Ectodermal cell (in vitro differentiated cells): ENCODE results near the gene POLE.
"Not testable (repeated sequence)": the region's sequence is repeated elsewhere in the genome, so short reads cannot be mapped to it uniquely, and the experiment has no call there.

Source experiments
- H3K27ac ChIP-seq: 2 replicates; pipeline ENCODE4 v1.7.0; 2013; ENCODE audit warnings: mild to moderate bottlenecking, low read depth, low read length; ENCODE audit not compliant: insufficient read depth, poor library complexity, severe bottlenecking
- H3K27me3 ChIP-seq: 2 replicates; pipeline ENCODE4 v1.7.0; 2013; ENCODE audit warnings: mild to moderate bottlenecking, low read length; ENCODE audit not compliant: insufficient read depth, control insufficient read depth, poor library complexity, severe bottlenecking
- H3K36me3 ChIP-seq: one replicate; pipeline ENCODE4 v1.7.0; 2013; ENCODE audit warnings: low read length; ENCODE audit not compliant: control insufficient read depth, insufficient read depth
- H3K4me1 ChIP-seq: one replicate; pipeline ENCODE4 v1.7.0; 2013; ENCODE audit warnings: low read length; ENCODE audit not compliant: control insufficient read depth, insufficient read depth
- H3K4me3 ChIP-seq: 2 replicates; pipeline ENCODE4 v1.7.0; 2013; ENCODE audit warnings: low read depth, low read length, control low read depth; ENCODE audit not compliant: insufficient read depth
- H3K9me3 ChIP-seq: 2 replicates; pipeline ENCODE4 v1.7.0; 2013; ENCODE audit warnings: mild to moderate bottlenecking, low read length, moderate library complexity; ENCODE audit not compliant: control insufficient read depth
- WGBS, 2 experiments: methylation state at CpG; one replicate each; pipeline ENCODE4 v1.1.7; 2013; ENCODE audit warnings: missing lambda C conversion rate in 2 of 2; 5-methylcytosine and 5-hydroxymethylcytosine counted together

POLE gene

GRCh38 chr12:132707241-132707640, 20.1 kb upstream of the POLE start:
- whole genome bisulfite sequencing, 2 experiments, result 88 to 91% methylated on average over 6 of the region's 6 CpGs
- H3K27ac ChIP-seq, result no peak overlapping the region

DNA sequence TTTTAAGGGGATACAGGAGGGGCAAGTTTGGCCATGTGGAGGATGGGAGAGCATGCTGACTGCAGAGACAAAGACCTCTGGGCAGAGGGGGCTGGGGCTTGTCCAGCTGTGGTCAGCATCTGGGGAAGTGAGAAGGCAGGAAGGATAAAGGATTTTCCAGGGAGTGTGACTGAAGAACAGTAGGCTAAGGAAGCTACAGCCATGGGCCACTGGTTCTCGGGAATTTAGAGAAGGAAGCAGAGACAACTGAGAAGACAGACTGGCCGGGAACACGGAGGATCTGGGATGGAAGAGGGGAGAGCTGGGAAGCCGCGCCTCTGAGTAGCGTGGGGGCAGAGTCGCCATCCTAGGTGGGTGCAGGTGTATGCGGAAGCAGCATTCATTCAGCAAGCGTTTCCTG, 16.5 kb upstream of the POLE start:
- H3K4me1 ChIP-seq, result peaks cover 8% of the 10 kb centered on the region
- no peak overlapping the region for H3K4me3 ChIP-seq
- H3K27me3 ChIP-seq, result no peaks in the 10 kb centered on the region
- H3K27ac ChIP-seq, result no peak overlapping the region
- H3K9me3 ChIP-seq, result no peaks in the 10 kb centered on the region
- 93 to 94% methylated on average over 9 of the region's 9 CpGs for WGBS, 2 experiments
- H3K36me3 ChIP-seq, result peaks cover 4% of the 10 kb centered on the region

More at GRCh38 chr12:132707241-132707640, 20.1 kb upstream of the POLE start:
- no peaks in the 10 kb centered on the region for H3K27me3 ChIP-seq
- no peak overlapping the region for H3K4me3 ChIP-seq
- no peaks in the 10 kb centered on the region for H3K36me3 ChIP-seq
- H3K9me3 ChIP-seq, result no peaks in the 10 kb centered on the region
- peaks cover 8% of the 10 kb centered on the region for H3K4me1 ChIP-seq

DNA sequence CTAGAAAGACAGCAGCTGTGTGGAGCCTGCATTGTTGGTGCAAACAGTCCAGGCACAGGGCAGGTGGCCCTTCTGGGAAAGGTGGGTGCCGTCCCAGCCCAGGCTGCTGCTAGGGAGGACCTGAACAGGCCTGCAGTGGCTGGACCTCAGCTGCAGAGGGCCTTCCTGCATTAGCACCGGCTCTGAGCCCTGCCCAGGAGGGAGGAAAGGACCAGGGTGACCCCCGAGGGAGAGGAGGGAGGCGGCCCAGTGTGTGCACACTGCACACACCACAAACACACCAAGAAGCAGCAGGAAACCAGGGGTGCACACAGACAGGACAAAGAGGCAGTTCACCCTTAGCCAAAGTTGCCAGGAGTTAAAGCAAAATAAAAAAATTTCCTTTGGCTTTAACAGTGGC, 15.5 kb upstream of the POLE start:
- WGBS, 2 experiments, result 67 to 84% methylated on average over 2 to 4 of the region's 4 CpGs
- Histone ChIP-seq H3K4me3 (no peak overlapping the region), H3K27ac (no peak overlapping the region)

GRCh38 chr12:132700212-132700822, 13.2 kb upstream of the POLE start:
- Histone ChIP-seq H3K9me3 (no peaks in the 10 kb centered on the region), H3K27ac (no peak overlapping the region), H3K4me3 (no peak overlapping the region), H3K36me3 (peaks cover 14% of the 10 kb centered on the region), H3K27me3 (no peaks in the 10 kb centered on the region), H3K4me1 (peaks cover 8% of the 10 kb centered on the region)
- 92 to 93% methylated on average over 10 of the region's 10 CpGs for WGBS, 2 experiments

More for the DNA sequence above, 15.5 kb upstream of the POLE start:
- Histone ChIP-seq H3K36me3 (peaks cover 4% of the 10 kb centered on the region), H3K27me3 (no peaks in the 10 kb centered on the region), H3K9me3 (no peaks in the 10 kb centered on the region), H3K4me1 (peaks cover 8% of the 10 kb centered on the region)

GRCh38 chr12:132698341-132698740, 11.2 kb upstream of the POLE start:
- H3K36me3 ChIP-seq, result peaks cover 14% of the 10 kb centered on the region
- no peak overlapping the region for H3K4me3 ChIP-seq
- 89 to 92% methylated on average over 4 of the region's 5 CpGs for WGBS, 2 experiments

GRCh38 chr12:132695431-132695830, 8.3 kb upstream of the POLE start:
- no peaks in the 10 kb centered on the region for H3K4me1 ChIP-seq
- WGBS, 2 experiments, result 96 to 97% methylated on average over 12 of the region's 12 CpGs

More at GRCh38 chr12:132698341-132698740, 11.2 kb upstream of the POLE start:
- no peaks in the 10 kb centered on the region for H3K9me3 ChIP-seq
- H3K27me3 ChIP-seq, result no peaks in the 10 kb centered on the region
- H3K27ac ChIP-seq, result no peak overlapping the region
- no peaks in the 10 kb centered on the region for H3K4me1 ChIP-seq

DNA sequence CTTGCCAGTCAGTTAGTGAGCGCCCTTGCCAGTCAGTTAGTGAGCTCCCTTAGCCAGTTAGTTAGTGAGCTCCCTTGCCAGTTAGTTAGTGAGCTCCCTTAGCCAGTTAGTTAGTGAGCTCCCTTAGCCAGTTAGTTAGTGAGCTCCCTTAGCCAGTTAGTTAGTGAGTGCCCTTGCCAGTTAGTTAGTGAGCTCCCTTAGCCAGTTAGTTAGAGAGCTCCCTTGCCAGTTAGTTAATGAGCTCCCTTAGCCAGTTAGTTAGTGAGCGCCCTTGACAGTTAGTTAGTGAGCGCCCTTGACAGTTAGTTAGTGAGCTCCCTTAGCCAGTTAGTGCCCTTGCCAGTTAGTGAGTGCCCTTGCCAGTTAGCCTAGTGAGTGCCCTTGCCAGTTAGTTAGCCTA, 7.7 kb upstream of the POLE start:
- H3K4me3 ChIP-seq, H3K4me1 ChIP-seq, H3K27ac ChIP-seq, H3K27me3 ChIP-seq, H3K9me3 ChIP-seq: not testable (repeated sequence)
- 95 to 97% methylated on average over 3 of the region's 3 CpGs for WGBS, 2 experiments
- peaks cover 16% of the 10 kb centered on the region for H3K36me3 ChIP-seq

More at GRCh38 chr12:132695431-132695830, 8.3 kb upstream of the POLE start:
- no peak overlapping the region for H3K4me3 ChIP-seq
- H3K9me3 ChIP-seq, result no peaks in the 10 kb centered on the region
- no peaks in the 10 kb centered on the region for H3K27me3 ChIP-seq
- peaks cover 13% of the 10 kb centered on the region for H3K36me3 ChIP-seq
- no peak overlapping the region for H3K27ac ChIP-seq

- not testable (repeated sequence) for H3K4me1 ChIP-seq, H3K4me3 ChIP-seq, H3K27ac ChIP-seq, H3K9me3 ChIP-seq
- Histone ChIP-seq H3K36me3 (peaks cover 15% of the 10 kb centered on the region), H3K27me3 (peaks cover 17% of the 10 kb centered on the region)
- 94 to 97% methylated on average over 3 of the region's 3 CpGs for WGBS, 2 experiments
Measured at GRCh38 chr12:132692030-132692429, 4.9 kb upstream of the POLE start.

- Histone ChIP-seq H3K9me3 (no peaks in the 10 kb centered on the region), H3K36me3 (peaks cover 6% of the 10 kb centered on the region), H3K4me1 (peaks cover 7% of the 10 kb centered on the region), H3K27ac (no peak overlapping the region), H3K27me3 (peaks cover 17% of the 10 kb centered on the region), H3K4me3 (no peak overlapping the region)
- WGBS, 2 experiments, result 84 to 89% methylated on average over 9 of the region's 9 CpGs
Measured at GRCh38 chr12:132690112-132690511, 3.0 kb upstream of the POLE start.

DNA sequence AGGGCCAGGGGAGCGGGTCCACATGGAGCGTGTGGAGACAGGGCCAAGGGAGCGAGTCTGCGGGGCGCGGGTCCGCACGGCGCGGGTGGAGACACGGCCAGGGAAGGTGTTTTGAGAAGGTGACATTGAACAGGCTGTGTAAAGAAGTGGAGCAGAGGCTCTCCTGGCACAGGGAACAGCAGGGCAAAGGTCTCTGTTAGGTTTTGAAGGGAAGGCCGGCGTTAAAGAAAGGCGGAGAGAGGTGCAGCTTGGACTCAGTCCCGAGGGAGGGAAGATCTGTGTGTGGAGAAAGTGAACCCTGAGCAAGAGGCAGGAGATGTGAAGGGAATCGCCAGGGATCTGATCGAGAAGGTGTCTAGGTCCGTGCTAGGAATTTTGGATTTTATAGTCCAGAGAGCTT, 2.1 kb upstream of the POLE start:
- peaks cover 17% of the 10 kb centered on the region for H3K27me3 ChIP-seq
- H3K4me1 ChIP-seq, result peaks cover 7% of the 10 kb centered on the region
- no peak overlapping the region for H3K27ac ChIP-seq
- H3K9me3 ChIP-seq, result no peaks in the 10 kb centered on the region
- 50 to 55% methylated on average over 18 of the region's 18 CpGs for WGBS, 2 experiments
- H3K36me3 ChIP-seq, result peaks cover 6% of the 10 kb centered on the region
- H3K4me3 ChIP-seq, result no peak overlapping the region
